Dermis microvascular lymphatic vessel endothelial cell (primary cell): ENCODE data around the gene ZNF747. TPM values are rescaled to one million over a fixed set of nuclear protein-coding genes. Genes with fewer than 3 reads are reported as not detected.

Experiments
- DNase-seq, 2 donors: peaks; one replicate each; pipeline versions ENCODE4 v3.0.0 to v3.0.0-alpha.2; 2010; ENCODE audit warnings: low read depth in 2 of 2
- total RNA-seq: library from RNA; depleted of rRNA; stranded (reverse); fragments of >200 nt; gene quantifications from 2 replicates; pipeline ENCODE4 v1.2.1, GENCODE V29; 2014

The ZNF747 gene
- total RNA-seq = 5.8 and 7.6 TPM in 2 replicates

- DNase-seq = peak; percentile 76 to 87
Observed at GRCh38 chr16:30534368-30535105, at the start of gene ZNF747. ZNF747 (minus strand) TSS chr16:30534858; CDS start chr16:30534679, 179 bp downstream.

DNA sequence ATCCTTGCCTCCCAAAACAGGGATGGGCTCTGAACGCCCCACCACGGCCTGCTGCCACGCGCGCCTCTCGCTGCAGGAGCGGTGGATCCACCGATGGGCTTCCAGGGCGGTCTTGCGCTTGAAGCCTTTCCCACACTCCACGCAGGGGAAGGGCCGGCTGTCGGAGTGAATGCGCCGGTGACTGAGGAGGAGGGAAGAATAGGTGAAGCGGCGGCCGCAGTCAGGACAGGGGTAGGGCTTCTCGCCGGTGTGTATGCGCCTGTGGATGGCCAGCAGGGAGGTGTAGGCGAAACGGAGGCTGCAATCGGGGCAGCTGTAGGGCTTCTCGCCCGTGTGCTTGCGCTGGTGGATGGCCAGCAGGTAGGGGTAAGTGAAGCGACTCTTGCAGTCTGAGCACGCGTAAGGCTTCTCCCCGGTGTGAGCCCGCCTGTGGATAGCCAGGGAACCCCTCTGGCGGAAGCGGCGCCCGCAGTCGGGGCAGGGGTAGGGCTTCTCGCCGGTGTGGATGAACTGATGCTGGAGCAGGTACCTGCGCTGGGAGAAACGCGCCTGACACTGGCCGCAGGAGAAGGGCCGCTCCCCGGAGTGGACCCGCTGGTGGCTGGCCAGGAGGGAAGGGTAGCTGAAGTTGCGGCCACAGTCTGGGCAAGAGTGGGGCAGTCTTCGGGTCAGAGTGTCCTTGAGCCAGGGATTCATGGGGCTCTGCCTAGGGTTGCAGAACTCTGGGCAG is 48.1 kb upstream of the ZNF747 start:
- DNase-seq = no peak

DNA sequence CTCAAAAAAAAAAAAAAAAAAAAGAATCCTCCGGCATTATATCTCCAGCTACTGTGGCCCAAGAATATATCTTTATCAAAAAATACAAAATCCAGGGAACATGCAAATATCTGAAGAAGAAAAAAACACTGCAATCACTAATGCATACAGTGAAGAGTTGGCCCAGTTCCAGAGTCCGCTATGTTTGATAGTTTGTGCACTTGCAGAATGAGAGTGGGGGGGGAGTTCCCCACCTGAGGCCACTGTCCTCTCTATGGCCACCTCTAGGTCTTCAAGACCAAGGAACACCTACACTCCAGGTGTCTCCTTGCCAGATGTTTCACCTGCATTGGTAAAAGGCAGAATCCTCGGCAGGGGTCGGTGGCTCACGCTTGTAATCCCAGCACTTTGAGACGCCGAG is 46.8 kb upstream of the ZNF747 start:
- no peak for DNase-seq

GRCh38 chr16:30574678-30575077 is 40.0 kb upstream of the ZNF747 start:
- DNase-seq = no peak

- peak; percentile 77 to 96 for DNase-seq
Observed at GRCh38 chr16:30571445-30572322, 37.0 kb upstream of the ZNF747 start, which contains the start of gene ZNF688. ZNF688 (minus strand) TSS chr16:30571714; CDS start chr16:30571629, 85 bp downstream.

DNA sequence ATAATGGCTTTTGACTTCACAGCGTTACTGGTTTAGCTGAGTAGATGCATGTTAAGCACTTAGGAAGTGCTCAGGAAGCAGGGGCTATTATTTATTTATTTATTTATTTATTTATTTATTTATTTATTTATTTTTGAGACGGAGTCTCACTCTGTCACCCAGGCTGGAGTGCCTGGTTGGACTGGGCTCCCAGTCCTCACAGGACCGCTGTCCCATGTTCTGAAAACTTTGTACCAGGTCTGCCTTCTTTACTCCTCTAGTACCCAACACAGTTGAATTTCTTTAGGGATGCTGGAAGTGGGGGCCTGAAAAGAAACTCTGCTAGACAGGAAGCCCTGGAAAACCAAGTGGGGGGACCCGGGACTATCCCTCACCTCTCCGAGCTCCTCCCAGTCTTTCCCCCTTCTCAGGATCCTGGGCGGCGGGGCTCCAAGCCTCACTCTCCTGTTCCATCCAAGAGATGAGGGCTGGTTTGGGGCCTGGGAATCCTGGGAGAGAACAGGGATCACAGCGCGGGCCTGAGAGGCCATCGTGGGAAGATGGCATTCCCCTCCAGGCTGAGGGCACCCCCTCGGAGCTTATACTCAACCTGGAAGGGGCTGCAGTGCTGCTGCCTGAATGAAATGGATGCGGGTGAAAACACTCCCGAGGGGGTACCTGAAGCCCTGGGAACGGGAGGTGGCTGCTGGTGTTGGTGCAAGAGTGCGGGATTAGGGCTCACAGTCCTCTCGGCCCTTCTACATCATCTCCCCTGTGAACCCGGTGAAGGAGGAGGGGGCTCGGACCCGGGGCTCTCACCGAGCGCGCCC is 36.2 kb upstream of the ZNF747 start:
- DNase-seq = peak in 1 of 2 donors; percentile 54

GRCh38 chr16:30569746-30570635 is 35.3 kb upstream of the ZNF747 start:
- no peak for DNase-seq

- DNase-seq = no peak
Observed at GRCh38 chr16:30569281-30569680, 34.6 kb upstream of the ZNF747 start.

- DNase-seq = peak in 1 of 2 donors; percentile 42
Observed at GRCh38 chr16:30567991-30568638, 33.5 kb upstream of the ZNF747 start.

GRCh38 chr16:30567160-30567990 is 32.7 kb upstream of the ZNF747 start:
- no peak for DNase-seq

- no peak for DNase-seq
Observed at GRCh38 chr16:30566531-30566930, 31.9 kb upstream of the ZNF747 start.

GRCh38 chr16:30565984-30566383 is 31.3 kb upstream of the ZNF747 start:
- no peak for DNase-seq

DNA sequence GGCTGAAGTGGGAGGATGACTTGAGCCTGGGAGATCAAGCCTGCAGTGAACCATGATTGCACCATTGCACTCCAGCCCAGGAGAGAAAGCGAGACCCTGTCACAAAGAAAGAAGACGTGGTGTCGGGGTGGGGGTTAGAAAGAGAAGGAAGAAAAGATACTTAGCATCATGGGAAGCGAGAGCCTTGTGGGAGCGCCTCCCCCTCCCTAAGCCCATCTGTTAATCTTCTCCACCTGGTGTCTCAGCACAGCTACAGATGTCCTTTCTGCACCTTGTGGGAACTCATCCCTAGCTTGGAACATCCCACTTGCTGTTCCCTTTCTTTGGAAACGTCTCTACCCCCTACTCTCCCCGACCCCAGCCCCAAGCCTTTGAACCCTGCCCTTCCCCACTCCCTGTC is 30.9 kb upstream of the ZNF747 start:
- DNase-seq = no peak

DNA sequence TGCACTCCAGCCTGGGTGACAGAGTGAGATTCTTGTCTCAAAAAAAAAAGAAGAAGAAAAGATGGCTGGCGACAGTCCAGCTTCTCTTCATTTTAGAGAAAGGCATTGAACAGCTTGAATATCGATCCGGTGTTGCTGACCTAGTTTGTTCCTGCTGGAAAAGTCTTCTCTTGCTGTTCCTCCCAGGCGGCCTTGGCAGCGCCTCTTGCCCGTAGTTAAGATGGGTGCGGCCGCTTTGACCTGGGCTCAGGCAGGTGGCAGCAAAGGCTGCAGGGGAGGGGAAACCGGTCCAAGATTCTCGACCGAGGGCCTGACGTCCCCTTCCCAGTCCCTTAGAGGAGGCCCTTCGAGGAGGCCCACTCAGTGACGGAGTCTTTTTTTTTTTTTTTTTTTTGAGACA is 27.4 kb upstream of the ZNF747 start:
- DNase-seq = no peak

DNA sequence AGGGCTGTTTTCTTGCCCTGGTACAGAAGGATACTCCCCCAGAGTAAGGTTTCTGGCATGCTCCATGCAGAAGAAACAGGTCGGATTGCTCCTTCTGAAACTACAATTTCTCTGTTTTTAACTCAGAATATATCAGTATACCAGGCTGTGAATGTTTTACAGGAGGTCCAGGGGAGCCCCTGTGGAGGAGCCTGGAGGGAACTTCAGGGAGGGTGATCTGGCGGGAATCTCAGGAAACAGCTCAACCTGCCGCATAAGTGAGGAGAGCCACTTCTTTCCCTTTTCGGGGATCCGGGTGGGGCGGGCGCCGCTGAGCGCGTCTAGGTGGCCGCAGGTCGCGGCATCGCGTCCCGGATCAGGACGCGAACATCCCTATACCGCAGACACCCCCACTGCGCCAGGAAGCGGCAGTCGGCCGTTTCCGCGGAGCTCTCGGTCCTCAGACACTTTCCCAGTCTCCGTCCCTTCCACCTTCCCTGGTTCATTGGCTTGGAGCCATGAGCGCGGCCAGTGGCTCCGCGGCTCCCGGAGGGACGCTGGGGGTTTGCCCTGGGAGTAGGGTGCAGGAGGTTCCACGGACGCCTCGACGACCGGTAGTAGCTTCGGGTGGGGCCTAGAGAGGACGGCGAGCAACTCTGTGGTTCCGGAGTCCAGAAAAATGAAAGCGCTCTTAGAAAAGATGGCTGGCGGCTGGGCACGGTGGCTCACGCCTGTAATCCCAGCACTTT is 26.6 kb upstream of the ZNF747 start:
- peak in 1 of 2 donors; percentile 36 for DNase-seq

GRCh38 chr16:30559690-30560089 is 25.0 kb upstream of the ZNF747 start:
- DNase-seq = no peak

DNA sequence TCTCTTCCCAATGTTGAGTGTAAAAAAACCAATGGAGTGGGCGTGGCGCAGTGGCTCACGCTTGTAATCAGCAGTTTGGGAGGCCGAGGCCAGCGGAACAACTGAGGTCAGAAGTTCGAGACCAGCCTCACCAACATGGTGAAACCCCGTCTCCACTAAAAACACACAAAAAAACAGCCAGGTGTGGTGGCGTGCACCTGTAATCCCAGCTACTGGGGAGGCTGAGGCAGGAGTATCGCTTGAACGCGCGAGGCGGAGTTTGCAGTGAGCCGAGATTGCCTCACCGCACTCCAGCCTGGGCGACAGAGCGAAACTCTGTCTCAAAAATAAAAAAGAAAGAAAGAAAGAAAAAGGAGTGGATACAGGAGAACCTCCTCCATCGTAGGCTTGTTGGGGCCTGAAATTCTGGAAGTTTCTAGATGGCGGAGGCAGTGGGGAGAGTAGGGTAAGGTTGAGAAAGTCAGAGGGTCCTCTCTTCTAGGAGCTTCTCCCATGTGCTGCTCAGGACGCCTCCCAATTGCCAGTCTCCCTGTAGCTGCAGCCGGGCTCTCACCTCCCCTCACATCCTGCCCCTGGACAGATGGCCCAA is 24.2 kb upstream of the ZNF747 start:
- DNase-seq = no peak
